ENCODE data around the gene SLC15A1. TPM values are rescaled to one million over a fixed set of nuclear protein-coding genes. Genes with fewer than 3 reads are reported as not detected.
A peak's percentile ranks its signal among the peaks of the same experiment; 100 is the strongest.

Gene SLC15A1
- total and polyA plus RNA-seq, 2 experiments from 2014 or later = 7.5 to 18.7 TPM

GRCh38 chr13:98765996-98766519, 13.6 kb upstream of the SLC15A1 start:
- no peak overlapping the region for H3K4me3 ChIP-seq
- H3K4me1 ChIP-seq (ENCODE audit: insufficient read depth) = peaks cover 12% of the 10 kb centered on the region
- no peak for DNase-seq (ENCODE audit: low spot score)
- H3K4me2 ChIP-seq = peak overlapping the region; percentile 55
- no peak for TF ChIP-seq EZH2phosphoT487 (IDR thresholded peaks at IDR 0.05; ENCODE audit: low read depth, severe bottlenecking, unreplicated experiment)
- no peak for TF ChIP-seq EZH2 (IDR thresholded peaks at IDR 0.05; ENCODE audit: borderline replicate concordance)
- no peak for TF ChIP-seq CTCF (IDR thresholded peaks at IDR 0.05; ENCODE audit: poor library complexity)
- H2AFZ ChIP-seq = no peak overlapping the region
- no peaks in the 10 kb centered on the region for H4K20me1 ChIP-seq (ENCODE audit: insufficient read depth, poor library complexity, severe bottlenecking)
- H3K9me2 ChIP-seq (replicated peaks; ENCODE audit: insufficient read depth) = no peaks in the 10 kb centered on the region
- WGBS (ENCODE audit: low lambda C conversion rate, missing lambda C conversion rate) = 81% methylated on average over 8 of the region's 8 CpGs
- no peaks in the 10 kb centered on the region for H3K27me3 ChIP-seq
- no peaks in the 10 kb centered on the region for H3K9me3 ChIP-seq (ENCODE audit: low read depth)
- H3K27ac ChIP-seq = peak overlapping the region; percentile 40
- no peaks in the 10 kb centered on the region for H3K79me2 ChIP-seq
- no peaks in the 10 kb centered on the region for H3K36me3 ChIP-seq (replicated peaks; ENCODE audit: insufficient read depth, low read depth)

- Histone ChIP-seq H2AFZ (peak overlapping the region; percentile 4), H3K4me3 (no peak overlapping the region), H4K20me1 (ENCODE audit: insufficient read depth, poor library complexity, severe bottlenecking) (no peaks in the 10 kb centered on the region), H3K27ac (peak overlapping the region; percentile 72), H3K9me3 (ENCODE audit: low read depth) (no peaks in the 10 kb centered on the region), H3K4me2 (peak overlapping the region; percentile 56), H3K27me3 (no peaks in the 10 kb centered on the region), H3K9me2 (replicated peaks; ENCODE audit: insufficient read depth) (no peaks in the 10 kb centered on the region), H3K36me3 (replicated peaks; ENCODE audit: insufficient read depth, low read depth) (no peaks in the 10 kb centered on the region), H3K4me1 (ENCODE audit: insufficient read depth) (peaks cover 12% of the 10 kb centered on the region), H3K79me2 (no peaks in the 10 kb centered on the region)
- TF ChIP-seq CTCF (IDR thresholded peaks at IDR 0.05; ENCODE audit: poor library complexity) (no peak), EZH2phosphoT487 (IDR thresholded peaks at IDR 0.05; ENCODE audit: low read depth, severe bottlenecking, unreplicated experiment) (no peak), EZH2 (IDR thresholded peaks at IDR 0.05; ENCODE audit: borderline replicate concordance) (no peak)
- 90% methylated on average over 15 of the region's 15 CpGs for WGBS (ENCODE audit: low lambda C conversion rate, missing lambda C conversion rate)
- no peak for DNase-seq (ENCODE audit: low spot score)
Measured at GRCh38 chr13:98761986-98762616, 9.6 kb upstream of the SLC15A1 start.

- Histone ChIP-seq H3K27me3 (no peaks in the 10 kb centered on the region), H3K4me1 (ENCODE audit: insufficient read depth) (peaks cover 6% of the 10 kb centered on the region), H4K20me1 (ENCODE audit: insufficient read depth, poor library complexity, severe bottlenecking) (no peaks in the 10 kb centered on the region), H3K4me2 (peak overlapping the region; percentile 56), H3K4me3 (no peak overlapping the region), H3K9me2 (replicated peaks; ENCODE audit: insufficient read depth) (no peaks in the 10 kb centered on the region), H2AFZ (peak overlapping the region; percentile 4), H3K9me3 (ENCODE audit: low read depth) (no peaks in the 10 kb centered on the region), H3K79me2 (no peaks in the 10 kb centered on the region), H3K36me3 (replicated peaks; ENCODE audit: insufficient read depth, low read depth) (no peaks in the 10 kb centered on the region), H3K27ac (peak overlapping the region; percentile 72)
- WGBS (ENCODE audit: low lambda C conversion rate, missing lambda C conversion rate) = 78% methylated on average over 15 of the region's 15 CpGs
- TF ChIP-seq CTCF (IDR thresholded peaks at IDR 0.05; ENCODE audit: poor library complexity) (no peak), EZH2 (IDR thresholded peaks at IDR 0.05; ENCODE audit: borderline replicate concordance) (no peak), EZH2phosphoT487 (IDR thresholded peaks at IDR 0.05; ENCODE audit: low read depth, severe bottlenecking, unreplicated experiment) (no peak)
- no peak for DNase-seq (ENCODE audit: low spot score)
Measured at GRCh38 chr13:98761126-98761985, 8.9 kb upstream of the SLC15A1 start.

Measured in hepatocyte (in vitro differentiated cells).